ENCODE data around the gene P3R3URF.

The P3R3URF gene

DNA sequence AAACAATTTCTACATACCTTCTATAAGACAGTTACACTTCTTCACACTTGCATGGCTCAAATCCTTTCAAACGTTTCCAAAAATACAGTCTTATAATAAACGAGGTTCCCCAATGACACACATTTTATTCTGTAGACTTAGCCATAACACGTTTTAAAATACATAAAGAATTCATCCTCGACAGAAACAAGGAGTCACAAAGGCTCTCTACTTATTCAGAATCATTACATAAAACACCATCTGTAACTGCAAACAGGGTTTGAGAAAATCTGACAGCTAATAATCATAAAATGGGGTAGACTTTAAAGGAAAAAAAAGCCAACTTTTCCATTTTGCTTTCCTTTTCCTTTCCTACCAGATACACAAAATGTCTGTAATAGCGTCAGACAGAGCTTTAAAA, 45.7 kb downstream of the P3R3URF start:
- H3K36me3 ChIP-seq: no peaks in the 10 kb centered on the region
- TF ChIP-seq, protein P1, sequence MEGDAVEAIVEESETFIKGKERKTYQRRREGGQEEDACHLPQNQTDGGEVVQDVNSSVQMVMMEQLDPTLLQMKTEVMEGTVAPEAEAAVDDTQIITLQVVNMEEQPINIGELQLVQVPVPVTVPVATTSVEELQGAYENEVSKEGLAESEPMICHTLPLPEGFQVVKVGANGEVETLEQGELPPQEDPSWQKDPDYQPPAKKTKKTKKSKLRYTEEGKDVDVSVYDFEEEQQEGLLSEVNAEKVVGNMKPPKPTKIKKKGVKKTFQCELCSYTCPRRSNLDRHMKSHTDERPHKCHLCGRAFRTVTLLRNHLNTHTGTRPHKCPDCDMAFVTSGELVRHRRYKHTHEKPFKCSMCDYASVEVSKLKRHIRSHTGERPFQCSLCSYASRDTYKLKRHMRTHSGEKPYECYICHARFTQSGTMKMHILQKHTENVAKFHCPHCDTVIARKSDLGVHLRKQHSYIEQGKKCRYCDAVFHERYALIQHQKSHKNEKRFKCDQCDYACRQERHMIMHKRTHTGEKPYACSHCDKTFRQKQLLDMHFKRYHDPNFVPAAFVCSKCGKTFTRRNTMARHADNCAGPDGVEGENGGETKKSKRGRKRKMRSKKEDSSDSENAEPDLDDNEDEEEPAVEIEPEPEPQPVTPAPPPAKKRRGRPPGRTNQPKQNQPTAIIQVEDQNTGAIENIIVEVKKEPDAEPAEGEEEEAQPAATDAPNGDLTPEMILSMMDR (IDR thresholded peaks at IDR 0.05; ENCODE audit: low read depth, low read length): no peak
- no peaks in the 10 kb centered on the region; the same call in 1 of the 2 replicates for H3K4me1 ChIP-seq
- no peaks in the 10 kb centered on the region for H3K9me3 ChIP-seq
- peak overlapping the region; percentile 68 for H3K4me3 ChIP-seq (ENCODE audit: low read depth, low read length)
- DNase-seq: no peak
- H3K27me3 ChIP-seq: no peaks in the 10 kb centered on the region

DNA sequence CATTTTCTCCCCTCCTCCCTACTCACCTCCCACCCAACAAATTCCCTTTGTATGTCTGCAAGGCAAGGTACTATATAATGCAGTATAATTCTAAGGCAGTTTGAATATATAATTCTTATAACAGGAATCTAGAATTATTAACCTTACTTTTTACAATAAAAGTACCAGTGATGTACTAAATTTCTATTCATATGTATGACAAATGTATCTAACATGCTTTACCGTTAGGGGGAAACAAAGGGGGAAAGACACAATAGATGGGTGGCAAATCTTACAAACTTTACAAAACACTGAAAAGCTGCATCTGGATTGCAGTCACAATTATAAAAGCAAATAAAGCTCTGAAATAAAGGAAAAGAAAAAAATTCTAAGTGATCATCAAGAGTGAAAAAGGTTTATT, 46.2 kb downstream of the P3R3URF start:
- no peak for DNase-seq
- H3K4me3 ChIP-seq (ENCODE audit: low read depth, low read length): peak overlapping the region; percentile 68
- no peaks in the 10 kb centered on the region for H3K9me3 ChIP-seq
- TF ChIP-seq, protein P1 (IDR thresholded peaks at IDR 0.05; ENCODE audit: low read depth, low read length): peak; percentile 13; the same call in 1 of the 2 replicates
- H3K27me3 ChIP-seq: no peaks in the 10 kb centered on the region
- H3K4me1 ChIP-seq: no peaks in the 10 kb centered on the region; the same call in 1 of the 2 replicates
- H3K36me3 ChIP-seq: no peaks in the 10 kb centered on the region

DNA sequence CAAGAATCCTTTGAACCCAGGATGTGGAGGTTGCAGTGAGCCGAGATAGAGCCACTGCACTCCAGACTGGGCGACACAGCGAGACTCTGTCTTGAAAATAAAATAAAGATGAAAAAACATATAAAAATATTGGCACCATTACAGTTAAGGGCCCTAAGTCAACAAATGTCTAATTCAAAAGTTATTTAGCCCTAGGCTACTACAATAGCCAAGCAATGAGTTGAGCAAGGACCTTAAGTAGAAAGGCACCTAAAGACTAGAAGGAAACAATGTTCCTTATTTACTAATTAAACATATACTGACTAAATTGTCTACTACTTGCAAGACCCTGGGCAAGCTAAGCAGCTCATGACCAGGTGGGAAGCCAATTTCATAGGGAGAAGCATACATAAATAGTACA, 47.9 kb downstream of the P3R3URF start:
- H3K4me1 ChIP-seq: no peaks in the 10 kb centered on the region
- H3K27me3 ChIP-seq: no peaks in the 10 kb centered on the region
- DNase-seq: no peak
- H3K36me3 ChIP-seq: no peaks in the 10 kb centered on the region
- no peak overlapping the region for H3K4me3 ChIP-seq (ENCODE audit: low read depth, low read length)
- TF ChIP-seq, protein P1 (IDR thresholded peaks at IDR 0.05; ENCODE audit: low read depth, low read length): no peak
- H3K9me3 ChIP-seq: no peaks in the 10 kb centered on the region
